ENCODE measurements around the gene CLIP2.
A peak's percentile ranks its signal among the peaks of the same experiment; 100 is the strongest.

CLIP2 gene

GRCh38 chr7:74263399-74264120 is 25.6 kb upstream of the CLIP2 start:
- ATAC-seq: no peak
- Mint-ChIP-seq H3K9me3 (no peaks in the 10 kb centered on the region), H3K27me3 (peaks cover 12% of the 10 kb centered on the region), H3K27ac (no peak overlapping the region), H3K4me3 (no peak overlapping the region), H3K4me1 (no peaks in the 10 kb centered on the region)
- DNase-seq: no peak

GRCh38 chr7:74266191-74266963 is 22.8 kb upstream of the CLIP2 start:
- no peak for ATAC-seq
- no peak overlapping the region for H3K4me3 Mint-ChIP-seq
- DNase-seq: no peak
- no peak overlapping the region for H3K27ac Mint-ChIP-seq
- H3K27me3 Mint-ChIP-seq: peaks cover 18% of the 10 kb centered on the region
- H3K9me3 Mint-ChIP-seq: no peaks in the 10 kb centered on the region
- H3K4me1 Mint-ChIP-seq: no peaks in the 10 kb centered on the region

GRCh38 chr7:74267756-74268565 is 21.2 kb upstream of the CLIP2 start:
- no peak overlapping the region for H3K27ac Mint-ChIP-seq
- H3K9me3 Mint-ChIP-seq: no peaks in the 10 kb centered on the region
- no peak for ATAC-seq
- H3K4me1 Mint-ChIP-seq: peaks cover 15% of the 10 kb centered on the region
- H3K27me3 Mint-ChIP-seq: peaks cover 27% of the 10 kb centered on the region
- no peak overlapping the region for H3K4me3 Mint-ChIP-seq
- no peak for DNase-seq

GRCh38 chr7:74269757-74270277 is 19.4 kb upstream of the CLIP2 start:
- peak; percentile 54 to 70 for DNase-seq
- H3K4me3 Mint-ChIP-seq: peak overlapping the region; percentile 73 to 78
- H3K27me3 Mint-ChIP-seq: peaks cover 27% of the 10 kb centered on the region
- no peak overlapping the region for H3K27ac Mint-ChIP-seq
- no peaks in the 10 kb centered on the region for H3K9me3 Mint-ChIP-seq
- ATAC-seq: peak; percentile 90
- peaks cover 15% of the 10 kb centered on the region for H3K4me1 Mint-ChIP-seq

GRCh38 chr7:74271742-74272141 is 17.5 kb upstream of the CLIP2 start:
- Mint-ChIP-seq H3K27me3 (peaks cover 21% of the 10 kb centered on the region), H3K9me3 (no peaks in the 10 kb centered on the region), H3K4me1 (peaks cover 15% of the 10 kb centered on the region), H3K4me3 (peak overlapping the region; percentile 42 to 63), H3K27ac (peak overlapping the region in 1 of 2 donors; percentile 82)
- no peak for ATAC-seq
- no peak for DNase-seq

- peak overlapping the region; percentile 2 to 38 for H3K4me3 Mint-ChIP-seq
- no peaks in the 10 kb centered on the region for H3K9me3 Mint-ChIP-seq
- ATAC-seq (peak; percentile 69), DNase-seq (peak; percentile 25 to 56)
- peak overlapping the region; percentile 74 to 80 for H3K27ac Mint-ChIP-seq
- H3K4me1 Mint-ChIP-seq: peaks cover 15% of the 10 kb centered on the region
- peaks cover 20% of the 10 kb centered on the region for H3K27me3 Mint-ChIP-seq
Observed at GRCh38 chr7:74272305-74273038, 16.7 kb upstream of the CLIP2 start.

- Mint-ChIP-seq H3K9me3 (no peaks in the 10 kb centered on the region), H3K4me3 (no peak overlapping the region), H3K27ac (no peak overlapping the region), H3K27me3 (peaks cover 10% of the 10 kb centered on the region), H3K4me1 (peaks cover 25% of the 10 kb centered on the region)
- DNase-seq: no peak
- ATAC-seq: no peak
Observed at GRCh38 chr7:74275401-74275881, 13.8 kb upstream of the CLIP2 start.

- no peak overlapping the region for H3K27ac Mint-ChIP-seq
- DNase-seq (no peak), ATAC-seq (no peak)
- H3K4me1 Mint-ChIP-seq: peaks cover 12% of the 10 kb centered on the region
- no peaks in the 10 kb centered on the region for H3K27me3 Mint-ChIP-seq
- H3K4me3 Mint-ChIP-seq: no peak overlapping the region
- no peaks in the 10 kb centered on the region for H3K9me3 Mint-ChIP-seq
Observed at GRCh38 chr7:74277636-74278035, 11.6 kb upstream of the CLIP2 start.

- no peak for DNase-seq
- no peaks in the 10 kb centered on the region for H3K9me3 Mint-ChIP-seq
- peaks cover 16% of the 10 kb centered on the region for H3K4me1 Mint-ChIP-seq
- no peak for ATAC-seq
- H3K27me3 Mint-ChIP-seq: peaks cover 13% of the 10 kb centered on the region
- H3K4me3 Mint-ChIP-seq: no peak overlapping the region
- H3K27ac Mint-ChIP-seq: no peak overlapping the region
Observed at GRCh38 chr7:74280985-74281384, 8.2 kb upstream of the CLIP2 start.

- peak overlapping the region in 1 of 2 donors; percentile 42 for H3K27ac Mint-ChIP-seq
- no peaks in the 10 kb centered on the region for H3K9me3 Mint-ChIP-seq
- H3K27me3 Mint-ChIP-seq: peaks cover 29% of the 10 kb centered on the region
- H3K4me3 Mint-ChIP-seq: no peak overlapping the region
- DNase-seq: no peak
- H3K4me1 Mint-ChIP-seq: peaks cover 22% of the 10 kb centered on the region
- ATAC-seq: no peak
Observed at GRCh38 chr7:74282748-74283459, 6.3 kb upstream of the CLIP2 start.

- DNase-seq: no peak
- Mint-ChIP-seq H3K4me1 (peaks cover 32% of the 10 kb centered on the region), H3K9me3 (no peaks in the 10 kb centered on the region), H3K27ac (no peak overlapping the region), H3K4me3 (no peak overlapping the region), H3K27me3 (peaks cover 39% of the 10 kb centered on the region)
- ATAC-seq: no peak
Observed at GRCh38 chr7:74283858-74284447, 5.3 kb upstream of the CLIP2 start.

GRCh38 chr7:74284781-74285259 is 4.4 kb upstream of the CLIP2 start:
- ATAC-seq (no peak), DNase-seq (no peak)
- Mint-ChIP-seq H3K9me3 (no peaks in the 10 kb centered on the region), H3K4me1 (peaks cover 30% of the 10 kb centered on the region), H3K27ac (no peak overlapping the region), H3K4me3 (no peak overlapping the region), H3K27me3 (peaks cover 40% of the 10 kb centered on the region)

GRCh38 chr7:74286131-74286530 is 3.1 kb upstream of the CLIP2 start:
- DNase-seq (no peak), ATAC-seq (no peak)
- peaks cover 38% of the 10 kb centered on the region for H3K4me1 Mint-ChIP-seq
- no peak overlapping the region for H3K4me3 Mint-ChIP-seq
- H3K9me3 Mint-ChIP-seq: no peaks in the 10 kb centered on the region
- H3K27ac Mint-ChIP-seq: no peak overlapping the region
- peaks cover 52% of the 10 kb centered on the region for H3K27me3 Mint-ChIP-seq

Data from stimulated activated naive CD8-positive, alpha-beta T cell treated with anti-CD3 and anti-CD28 coated beads, Interleukin-15, amount 100 ng/mL, for 72 hours (primary cell).